ENCODE measurements around the gene PSME2.

The PSME2 gene

GRCh38 chr14:24132976-24133375 is 13.4 kb downstream of the PSME2 start:
- DNase-seq (ENCODE audit: low read depth in 1 of 2, low spot score in 1 of 2): no peak
- in situ Hi-C loops (cut with HindIII; ENCODE audit: low pct_unique_long_range_greater_than_20kb, low sequenced_read_pairs): no loop called here
- no peak for TF ChIP-seq JUND (IDR thresholded peaks at IDR 0.05; ENCODE audit: low read depth)

- TF ChIP-seq JUND (IDR thresholded peaks at IDR 0.05; ENCODE audit: low read depth): no peak
- in situ Hi-C loops (cut with HindIII; ENCODE audit: low pct_unique_long_range_greater_than_20kb, low sequenced_read_pairs): no loop called here
- DNase-seq (ENCODE audit: low read depth in 1 of 2, low spot score in 1 of 2): peak in 1 of 2 experiments; percentile 61
Measured at GRCh38 chr14:24132061-24132685, 14.2 kb downstream of the PSME2 start.

- in situ Hi-C loops (cut with HindIII; ENCODE audit: low pct_unique_long_range_greater_than_20kb, low sequenced_read_pairs): no loop called here
- no peak for DNase-seq (ENCODE audit: low read depth in 1 of 2, low spot score in 1 of 2)
- no peak for TF ChIP-seq JUND (IDR thresholded peaks at IDR 0.05; ENCODE audit: low read depth)
Measured at GRCh38 chr14:24131549-24131966, 14.9 kb downstream of the PSME2 start.

- TF ChIP-seq JUND (IDR thresholded peaks at IDR 0.05; ENCODE audit: low read depth): no peak
- in situ Hi-C loops (cut with HindIII; ENCODE audit: low pct_unique_long_range_greater_than_20kb, low sequenced_read_pairs): no loop called here
- DNase-seq (ENCODE audit: low read depth in 1 of 2, low spot score in 1 of 2): no peak
Measured at GRCh38 chr14:24130717-24131548, 15.5 kb downstream of the PSME2 start.

GRCh38 chr14:24130380-24130716 is 16.1 kb downstream of the PSME2 start, which contains the start of gene FITM1:
Gene FITM1 (plus strand): TSS chr14:24130659. CDS start chr14:24131564, 905 bp downstream.
- in situ Hi-C loops (cut with HindIII; ENCODE audit: low pct_unique_long_range_greater_than_20kb, low sequenced_read_pairs): no loop called here
- DNase-seq (ENCODE audit: low read depth in 1 of 2, low spot score in 1 of 2): no peak
- no peak for TF ChIP-seq JUND (IDR thresholded peaks at IDR 0.05; ENCODE audit: low read depth)

- no peak for DNase-seq (ENCODE audit: low read depth in 1 of 2, low spot score in 1 of 2)
- TF ChIP-seq JUND (IDR thresholded peaks at IDR 0.05; ENCODE audit: low read depth): no peak
- in situ Hi-C loops (cut with HindIII; ENCODE audit: low pct_unique_long_range_greater_than_20kb, low sequenced_read_pairs): no loop called here
Measured at GRCh38 chr14:24129410-24129998, 16.9 kb downstream of the PSME2 start.

- in situ Hi-C loops (cut with HindIII; ENCODE audit: low pct_unique_long_range_greater_than_20kb, low sequenced_read_pairs): no loop called here
- no peak for TF ChIP-seq JUND (IDR thresholded peaks at IDR 0.05; ENCODE audit: low read depth)
- DNase-seq (ENCODE audit: low read depth in 1 of 2, low spot score in 1 of 2): no peak
Measured at GRCh38 chr14:24127673-24128072, 18.7 kb downstream of the PSME2 start.

GRCh38 chr14:24126939-24127338 is 19.5 kb downstream of the PSME2 start:
- TF ChIP-seq JUND (IDR thresholded peaks at IDR 0.05; ENCODE audit: low read depth): no peak
- in situ Hi-C loops (cut with HindIII; ENCODE audit: low pct_unique_long_range_greater_than_20kb, low sequenced_read_pairs): no loop called here
- no peak for DNase-seq (ENCODE audit: low read depth in 1 of 2, low spot score in 1 of 2)

- no peak for TF ChIP-seq JUND (IDR thresholded peaks at IDR 0.05; ENCODE audit: low read depth)
- in situ Hi-C loops (cut with HindIII; ENCODE audit: low pct_unique_long_range_greater_than_20kb, low sequenced_read_pairs): no loop called here
- no peak for DNase-seq (ENCODE audit: low read depth in 1 of 2, low spot score in 1 of 2)
Measured at GRCh38 chr14:24123424-24124417, 22.7 kb downstream of the PSME2 start.

- in situ Hi-C loops (cut with HindIII; ENCODE audit: low pct_unique_long_range_greater_than_20kb, low sequenced_read_pairs): no loop called here
- TF ChIP-seq JUND (IDR thresholded peaks at IDR 0.05; ENCODE audit: low read depth): no peak
- DNase-seq (ENCODE audit: low read depth in 1 of 2, low spot score in 1 of 2): no peak
Measured at GRCh38 chr14:24122898-24123297, 23.5 kb downstream of the PSME2 start.

- in situ Hi-C loops (cut with HindIII; ENCODE audit: low pct_unique_long_range_greater_than_20kb, low sequenced_read_pairs): no loop called here
- no peak for TF ChIP-seq JUND (IDR thresholded peaks at IDR 0.05; ENCODE audit: low read depth)
Measured at GRCh38 chr14:24122416-24122815, 24.0 kb downstream of the PSME2 start.

GRCh38 chr14:24121210-24121609 is 25.2 kb downstream of the PSME2 start:
- in situ Hi-C loops (cut with HindIII; ENCODE audit: low pct_unique_long_range_greater_than_20kb, low sequenced_read_pairs): no loop called here
- no peak for DNase-seq (ENCODE audit: low read depth in 1 of 2, low spot score in 1 of 2)
- TF ChIP-seq JUND (IDR thresholded peaks at IDR 0.05; ENCODE audit: low read depth): no peak

More at GRCh38 chr14:24122416-24122815, 24.0 kb downstream of the PSME2 start:
- no peak for DNase-seq (ENCODE audit: low read depth in 1 of 2, low spot score in 1 of 2)

Data from T47D (cell line).